ENCODE measurements around the gene SELENOF. TPM values are rescaled to one million over a fixed set of nuclear protein-coding genes. Genes with fewer than 3 reads are reported as not detected.

Gene SELENOF
- total and polyA plus RNA-seq, 7 experiments from 2014 or later: 109 to 361 (median 139) TPM

- CTCF ChIA-PET: interaction anchor here (0.7 to 1.0 kb wide), 2 partner anchors 255 to 273 kb away, joined by 3 read pairs; no protein-coding TSS in a partner anchor
Measured at GRCh38 chr1:86828024-86828423, 85.9 kb downstream of the SELENOF start.

GRCh38 chr1:86826856-86827255, 87.1 kb downstream of the SELENOF start:
- Histone ChIP-seq H3K4me1 (ENCODE audit: control insufficient read depth in 2 of 2, insufficient read depth in 2 of 2, low read length in 2 of 2) (no peaks in the 10 kb centered on the region), H3K4me3 (ENCODE audit: low read length) (no peak overlapping the region), H3K36me3 (ENCODE audit: control insufficient read depth in 2 of 3, insufficient read depth in 3 of 3, low read length in 3 of 3) (no peaks in the 10 kb centered on the region), H3K9me3 (ENCODE audit: control insufficient read depth in 2 of 3, low read length in 3 of 3) (no peaks in the 10 kb centered on the region), H3K27ac (ENCODE audit: low read depth, low read length) (no peak overlapping the region), H3K27me3 (ENCODE audit: control insufficient read depth in 2 of 2, insufficient read depth in 2 of 2, low read length in 2 of 2) (no peaks in the 10 kb centered on the region)
- Mint-ChIP-seq H3K27me3 (peaks cover 0 to 5% (median 5%) of the 10 kb centered on the region in 5 donors), H3K27ac (no peak overlapping the region), H3K4me1 (no peaks in the 10 kb centered on the region), H3K9me3 (no peaks in the 10 kb centered on the region), H3K36me3 (no peaks in the 10 kb centered on the region), H3K4me3 (no peak overlapping the region)
- ChIA-PET CTCF (interaction anchor here (1.2 kb wide), 1 partner anchor 259 kb away, joined by 3 read pairs; no protein-coding TSS in a partner anchor), POLR2A (no interaction called here)
- no peak for ATAC-seq
- DNase-seq: no peak
- intact Hi-C loops (cut with micrococcal nuclease): no loop called here

More at GRCh38 chr1:86828024-86828423, 85.9 kb downstream of the SELENOF start:
- Histone ChIP-seq H3K36me3 (ENCODE audit: control insufficient read depth in 2 of 3, insufficient read depth in 3 of 3, low read length in 3 of 3) (no peaks in the 10 kb centered on the region), H3K27me3 (ENCODE audit: control insufficient read depth in 2 of 2, insufficient read depth in 2 of 2, low read length in 2 of 2) (no peaks in the 10 kb centered on the region), H3K9me3 (ENCODE audit: control insufficient read depth in 2 of 3, low read length in 3 of 3) (no peaks in the 10 kb centered on the region), H3K4me3 (ENCODE audit: low read length) (no peak overlapping the region), H3K4me1 (ENCODE audit: control insufficient read depth in 2 of 2, insufficient read depth in 2 of 2, low read length in 2 of 2) (no peaks in the 10 kb centered on the region), H3K27ac (ENCODE audit: low read depth, low read length) (no peak overlapping the region)
- Mint-ChIP-seq H3K4me3 (no peak overlapping the region), H3K9me3 (no peaks in the 10 kb centered on the region), H3K36me3 (no peaks in the 10 kb centered on the region), H3K27me3 (peaks cover 0 to 4% (median 2%) of the 10 kb centered on the region in 5 donors), H3K4me1 (no peaks in the 10 kb centered on the region), H3K27ac (no peak overlapping the region)
- ATAC-seq (no peak), DNase-seq (no peak)
- POLR2A ChIA-PET: no interaction called here
- intact Hi-C loops (cut with micrococcal nuclease): no loop called here

GRCh38 chr1:86825319-86825718, 88.6 kb downstream of the SELENOF start:
- CTCF ChIA-PET: interaction anchor here (0.8 kb wide), 1 partner anchor 258 kb away, joined by 4 read pairs; no protein-coding TSS in a partner anchor
- Histone ChIP-seq H3K4me1 (ENCODE audit: control insufficient read depth in 2 of 2, insufficient read depth in 2 of 2, low read length in 2 of 2) (no peaks in the 10 kb centered on the region), H3K27ac (ENCODE audit: low read depth, low read length) (no peak overlapping the region), H3K4me3 (ENCODE audit: low read length) (no peak overlapping the region), H3K27me3 (ENCODE audit: control insufficient read depth in 2 of 2, insufficient read depth in 2 of 2, low read length in 2 of 2) (no peaks in the 10 kb centered on the region), H3K9me3 (ENCODE audit: control insufficient read depth in 2 of 3, low read length in 3 of 3) (no peaks in the 10 kb centered on the region), H3K36me3 (ENCODE audit: control insufficient read depth in 2 of 3, insufficient read depth in 3 of 3, low read length in 3 of 3) (no peaks in the 10 kb centered on the region)
- intact Hi-C loops (cut with micrococcal nuclease): no loop called here
- Mint-ChIP-seq H3K27ac (no peak overlapping the region), H3K36me3 (no peaks in the 10 kb centered on the region), H3K4me1 (no peaks in the 10 kb centered on the region), H3K4me3 (no peak overlapping the region), H3K27me3 (peaks cover 0 to 10% (median 5%) of the 10 kb centered on the region in 5 donors), H3K9me3 (peaks cover 0 to 3% (median 0%) of the 10 kb centered on the region in 11 donors)
- no peak for ATAC-seq
- no peak for DNase-seq
- POLR2A ChIA-PET: no interaction called here

- H3K27ac ChIP-seq (ENCODE audit: low read depth, low read length): no peak overlapping the region
- H3K4me3 ChIP-seq (ENCODE audit: low read length): no peak overlapping the region
- ChIA-PET POLR2A (no interaction called here), CTCF (interaction anchor here (0.6 kb wide), 1 partner anchor 261 kb away, joined by 4 read pairs; no protein-coding TSS in a partner anchor)
- intact Hi-C loops (cut with micrococcal nuclease): no loop called here
- no peak overlapping the region for H3K4me3 Mint-ChIP-seq
- H3K27me3 Mint-ChIP-seq: peaks cover 0 to 10% (median 5%) of the 10 kb centered on the region in 5 donors
- ATAC-seq (no peak), DNase-seq (no peak)
- H3K27ac Mint-ChIP-seq: no peak overlapping the region
- H3K9me3 ChIP-seq (ENCODE audit: control insufficient read depth in 2 of 3, low read length in 3 of 3): no peaks in the 10 kb centered on the region
- no peaks in the 10 kb centered on the region for H3K27me3 ChIP-seq (ENCODE audit: control insufficient read depth in 2 of 2, insufficient read depth in 2 of 2, low read length in 2 of 2)
- no peaks in the 10 kb centered on the region for H3K36me3 ChIP-seq (ENCODE audit: control insufficient read depth in 2 of 3, insufficient read depth in 3 of 3, low read length in 3 of 3)
- H3K9me3 Mint-ChIP-seq: peaks cover 0 to 7% (median 2%) of the 10 kb centered on the region in 11 donors
- H3K4me1 ChIP-seq (ENCODE audit: control insufficient read depth in 2 of 2, insufficient read depth in 2 of 2, low read length in 2 of 2): no peaks in the 10 kb centered on the region
- no peaks in the 10 kb centered on the region for H3K4me1 Mint-ChIP-seq
- H3K36me3 Mint-ChIP-seq: no peaks in the 10 kb centered on the region
Measured at GRCh38 chr1:86823821-86824500, 90.0 kb downstream of the SELENOF start.

GRCh38 chr1:86823386-86823785, 90.5 kb downstream of the SELENOF start:
- ATAC-seq (no peak), DNase-seq (no peak)
- H3K27ac Mint-ChIP-seq: no peak overlapping the region
- H3K36me3 ChIP-seq (ENCODE audit: control insufficient read depth in 2 of 3, insufficient read depth in 3 of 3, low read length in 3 of 3): no peaks in the 10 kb centered on the region
- no peaks in the 10 kb centered on the region for H3K4me1 Mint-ChIP-seq
- no peaks in the 10 kb centered on the region for H3K4me1 ChIP-seq (ENCODE audit: control insufficient read depth in 2 of 2, insufficient read depth in 2 of 2, low read length in 2 of 2)
- H3K4me3 Mint-ChIP-seq: no peak overlapping the region
- no peak overlapping the region for H3K4me3 ChIP-seq (ENCODE audit: low read length)
- H3K27me3 ChIP-seq (ENCODE audit: control insufficient read depth in 2 of 2, insufficient read depth in 2 of 2, low read length in 2 of 2): no peaks in the 10 kb centered on the region
- ChIA-PET POLR2A (no interaction called here), CTCF (interaction anchor here (0.6 kb wide), 1 partner anchor 262 kb away, joined by 4 read pairs; no protein-coding TSS in a partner anchor)
- H3K27me3 Mint-ChIP-seq: peaks cover 0 to 10% (median 5%) of the 10 kb centered on the region in 5 donors
- H3K9me3 Mint-ChIP-seq: peaks cover 0 to 7% (median 2%) of the 10 kb centered on the region in 11 donors
- intact Hi-C loops (cut with micrococcal nuclease): no loop called here
- no peak overlapping the region for H3K27ac ChIP-seq (ENCODE audit: low read depth, low read length)
- no peaks in the 10 kb centered on the region for H3K36me3 Mint-ChIP-seq
- H3K9me3 ChIP-seq (ENCODE audit: control insufficient read depth in 2 of 3, low read length in 3 of 3): no peaks in the 10 kb centered on the region

- Histone ChIP-seq H3K4me1 (ENCODE audit: control insufficient read depth in 2 of 2, insufficient read depth in 2 of 2, low read length in 2 of 2) (no peaks in the 10 kb centered on the region), H3K36me3 (ENCODE audit: control insufficient read depth in 2 of 3, insufficient read depth in 3 of 3, low read length in 3 of 3) (no peaks in the 10 kb centered on the region), H3K9me3 (ENCODE audit: control insufficient read depth in 2 of 3, low read length in 3 of 3) (no peaks in the 10 kb centered on the region), H3K27ac (ENCODE audit: low read depth, low read length) (no peak overlapping the region), H3K27me3 (ENCODE audit: control insufficient read depth in 2 of 2, insufficient read depth in 2 of 2, low read length in 2 of 2) (no peaks in the 10 kb centered on the region), H3K4me3 (ENCODE audit: low read length) (no peak overlapping the region)
- DNase-seq (no peak), ATAC-seq (peak; percentile 48)
- POLR2A ChIA-PET: no interaction called here
- peaks cover 0 to 7% (median 2%) of the 10 kb centered on the region in 11 donors for H3K9me3 Mint-ChIP-seq
- H3K4me1 Mint-ChIP-seq: no peaks in the 10 kb centered on the region
- H3K27me3 Mint-ChIP-seq: peaks cover 0 to 10% (median 5%) of the 10 kb centered on the region in 5 donors
- intact Hi-C loops (cut with micrococcal nuclease): no loop called here
- CTCF ChIA-PET: no interaction called here
- no peaks in the 10 kb centered on the region for H3K36me3 Mint-ChIP-seq
- H3K4me3 Mint-ChIP-seq: no peak overlapping the region
- no peak overlapping the region for H3K27ac Mint-ChIP-seq
Measured at GRCh38 chr1:86822459-86822858, 91.5 kb downstream of the SELENOF start.

- POLR2A ChIA-PET: no interaction called here
- intact Hi-C loops (cut with micrococcal nuclease): no loop called here
- Histone ChIP-seq H3K36me3 (ENCODE audit: control insufficient read depth in 2 of 3, insufficient read depth in 3 of 3, low read length in 3 of 3) (no peaks in the 10 kb centered on the region), H3K4me1 (ENCODE audit: control insufficient read depth in 2 of 2, insufficient read depth in 2 of 2, low read length in 2 of 2) (no peaks in the 10 kb centered on the region), H3K4me3 (ENCODE audit: low read length) (no peak overlapping the region), H3K27ac (ENCODE audit: low read depth, low read length) (no peak overlapping the region), H3K27me3 (ENCODE audit: control insufficient read depth in 2 of 2, insufficient read depth in 2 of 2, low read length in 2 of 2) (no peaks in the 10 kb centered on the region), H3K9me3 (ENCODE audit: control insufficient read depth in 2 of 3, low read length in 3 of 3) (no peaks in the 10 kb centered on the region)
- H3K4me1 Mint-ChIP-seq: no peaks in the 10 kb centered on the region
- no peak overlapping the region for H3K27ac Mint-ChIP-seq
- no peaks in the 10 kb centered on the region for H3K36me3 Mint-ChIP-seq
- H3K27me3 Mint-ChIP-seq: peaks cover 0 to 10% (median 7%) of the 10 kb centered on the region in 5 donors
- H3K9me3 Mint-ChIP-seq: peaks cover 0 to 7% (median 2%) of the 10 kb centered on the region in 11 donors
- no peak overlapping the region for H3K4me3 Mint-ChIP-seq
- no peak for DNase-seq
- CTCF ChIA-PET: no interaction called here
- no peak for ATAC-seq
Measured at GRCh38 chr1:86821956-86822355, 92.0 kb downstream of the SELENOF start.
